SW 1271 (cell line): ENCODE data around the gene NAALADL1.

Experiments
- DNase-seq, 2 experiments: peaks; one replicate each; lab custom pipeline; 2025; lab: John Stamatoyannopoulos, UW

Gene NAALADL1

GRCh38 chr11:65083134-65083833, 24.9 kb upstream of the NAALADL1 start:
- no peak for DNase-seq

- no peak for DNase-seq
Measured at GRCh38 chr11:65078786-65079342, 20.5 kb upstream of the NAALADL1 start.

- DNase-seq: peak in 1 of 2 experiments; percentile 47
Measured at GRCh38 chr11:65078151-65078550, 19.8 kb upstream of the NAALADL1 start.

- no peak for DNase-seq
Measured at GRCh38 chr11:65077451-65077850, 19.1 kb upstream of the NAALADL1 start.

GRCh38 chr11:65072631-65072966, 14.2 kb upstream of the NAALADL1 start:
- no peak for DNase-seq

- no peak for DNase-seq
Measured at GRCh38 chr11:65071907-65072630, 13.7 kb upstream of the NAALADL1 start.

- no peak for DNase-seq
Measured at GRCh38 chr11:65069217-65069616, 10.9 kb upstream of the NAALADL1 start.

- no peak for DNase-seq
Measured at GRCh38 chr11:65067446-65067845, 9.1 kb upstream of the NAALADL1 start.

- DNase-seq: no peak
Measured at GRCh38 chr11:65066805-65067291, 8.5 kb upstream of the NAALADL1 start.

GRCh38 chr11:65066315-65066714, 8.0 kb upstream of the NAALADL1 start:
- DNase-seq: no peak

- DNase-seq: no peak
Measured at GRCh38 chr11:65065851-65066250, 7.5 kb upstream of the NAALADL1 start.

- no peak for DNase-seq
Measured at GRCh38 chr11:65064847-65065240, 6.5 kb upstream of the NAALADL1 start.

- no peak for DNase-seq
Measured at GRCh38 chr11:65063532-65063931, 5.2 kb upstream of the NAALADL1 start.

GRCh38 chr11:65060913-65061408, 2.6 kb upstream of the NAALADL1 start:
- DNase-seq: no peak

GRCh38 chr11:65059959-65060824, 1.8 kb upstream of the NAALADL1 start:
- DNase-seq: no peak

- no peak for DNase-seq
Measured at GRCh38 chr11:65059523-65059922, 1.2 kb upstream of the NAALADL1 start.

- DNase-seq: no peak
Measured at GRCh38 chr11:65058012-65058411, 341 bp downstream of the NAALADL1 start.

GRCh38 chr11:65057526-65057925, 827 bp downstream of the NAALADL1 start:
- no peak for DNase-seq

GRCh38 chr11:65056999-65057398, 1.4 kb downstream of the NAALADL1 start:
- no peak for DNase-seq

GRCh38 chr11:65055538-65055937, 2.8 kb downstream of the NAALADL1 start:
- no peak for DNase-seq

GRCh38 chr11:65053827-65054508, 4.4 kb downstream of the NAALADL1 start:
- DNase-seq: no peak
